OCI-LY3 (cell line): ENCODE data around the gene POLR3H.

ENCODE experiments used
- H2AFZ ChIP-seq: fragments of 200-600, 300-600 bp; shearing (Covaris generic); 2 replicates; pipeline ENCODE4 v1.6.0; 2014; ENCODE audit warnings: antibody characterized with exemption, low read depth, low read length
- H3K27ac ChIP-seq: fragments of 200-600, 300-600 bp; sonication (generic); 2 replicates; pipeline ENCODE4 v1.5.1; 2014; ENCODE audit warnings: mild to moderate bottlenecking, low read length, moderate library complexity, mixed read lengths
- H3K27me3 ChIP-seq: fragments of 200-600, 300-600 bp; sonication (generic); 2 replicates; pipeline ENCODE4 v1.6.1; 2014; ENCODE audit warnings: low read depth, low read length, mixed read lengths
- H3K36me3 ChIP-seq: fragments of 200-600, 300-600 bp; sonication (generic); replicated peaks from 2 replicates; pipeline ENCODE3; 2014; ENCODE audit warnings: low read depth, low read length, mixed read lengths
- H3K4me1 ChIP-seq: fragments of 300-600, 200-600 bp; sonication (generic); 2 replicates; pipeline ENCODE4 v1.6.1; 2014; ENCODE audit warnings: low read length, mixed read lengths
- H3K4me2 ChIP-seq: fragments of 200-600, 300-600 bp; sonication (generic); 2 replicates; pipeline ENCODE4 v1.6.1; 2014; ENCODE audit warnings: low read length, mixed read lengths
- H3K4me3 ChIP-seq: fragments of 300-600, 200-600 bp; sonication (generic); 2 replicates; pipeline ENCODE4 v1.5.1; 2014; ENCODE audit warnings: antibody characterized with exemption, mild to moderate bottlenecking, low read length, moderate library complexity
- H3K79me2 ChIP-seq: fragments of 300-600, 200-600 bp; shearing (Covaris generic); 2 replicates; pipeline ENCODE4 v1.6.1; 2014; ENCODE audit warnings: mild to moderate bottlenecking, low read length, mixed read lengths
- H3K9ac ChIP-seq: fragments of 300-600, 200-600 bp; shearing (Covaris generic); 2 replicates; pipeline ENCODE4 v1.6.0; 2014; ENCODE audit warnings: mild to moderate bottlenecking, low read length, moderate library complexity
- H3K9me3 ChIP-seq: fragments of 200-600, 300-600 bp; shearing (Covaris generic); 2 replicates; pipeline ENCODE4 v1.6.1; 2014; ENCODE audit warnings: low read length, mixed read lengths; ENCODE audit not compliant: insufficient read depth
- H4K20me1 ChIP-seq: fragments of 200-600, 300-600 bp; sonication (generic); 2 replicates; pipeline ENCODE4 v1.6.1; 2016; ENCODE audit warnings: low read length, mixed read lengths; ENCODE audit not compliant: insufficient read depth
- CTCF ChIP-seq: fragments of 200-600, 300-600 bp; sonication (generic); IDR thresholded peaks from 2 replicates; pipeline ENCODE4 v1.5.1; 2014; ENCODE audit warnings: antibody characterized with exemption, low read length, low read depth
- EZH2phosphoT487 ChIP-seq: fragments of 200-600 bp; shearing (Covaris generic); IDR thresholded peaks from 2 replicates; pipeline ENCODE4 v1.6.1; 2018; ENCODE audit warnings: antibody characterized with exemption, mixed run types, low read depth

Gene POLR3H

GRCh38 chr22:41537203-41537602, 7.1 kb downstream of the POLR3H start:
- peaks cover 34% of the 10 kb centered on the region for H3K36me3 ChIP-seq
- H3K79me2 ChIP-seq: peaks cover 65% of the 10 kb centered on the region
- no peak overlapping the region for H3K4me2 ChIP-seq
- H3K27me3 ChIP-seq: no peaks in the 10 kb centered on the region
- H3K9me3 ChIP-seq: no peaks in the 10 kb centered on the region
- H3K27ac ChIP-seq: no peak overlapping the region
- no peak overlapping the region for H2AFZ ChIP-seq
- H3K4me1 ChIP-seq: no peaks in the 10 kb centered on the region
- TF ChIP-seq CTCF (no peak), EZH2phosphoT487 (no peak)
- H3K4me3 ChIP-seq: no peak overlapping the region
- peaks cover 13% of the 10 kb centered on the region for H4K20me1 ChIP-seq
- no peak overlapping the region for H3K9ac ChIP-seq

- no peaks in the 10 kb centered on the region for H3K27me3 ChIP-seq
- no peak overlapping the region for H3K4me3 ChIP-seq
- peaks cover 59% of the 10 kb centered on the region for H3K79me2 ChIP-seq
- H3K9me3 ChIP-seq: no peaks in the 10 kb centered on the region
- H2AFZ ChIP-seq: no peak overlapping the region
- H3K4me1 ChIP-seq: no peaks in the 10 kb centered on the region
- H4K20me1 ChIP-seq: no peaks in the 10 kb centered on the region; the same call in 1 of the 2 replicates
- H3K27ac ChIP-seq: no peak overlapping the region
- H3K36me3 ChIP-seq: peaks cover 45% of the 10 kb centered on the region
- no peak overlapping the region for H3K4me2 ChIP-seq
- peak; percentile 8; the same call in 1 of the 2 replicates for TF ChIP-seq CTCF
- TF ChIP-seq EZH2phosphoT487: no peak
- H3K9ac ChIP-seq: no peak overlapping the region
These were observed 9.0 kb downstream of the POLR3H start for GRCh38 chr22:41535244-41535643.

- no peaks in the 10 kb centered on the region for H3K4me1 ChIP-seq
- H3K4me3 ChIP-seq: no peak overlapping the region
- H3K79me2 ChIP-seq: peaks cover 49% of the 10 kb centered on the region
- H3K4me2 ChIP-seq: no peak overlapping the region
- H3K36me3 ChIP-seq: peaks cover 44% of the 10 kb centered on the region
- no peak overlapping the region for H3K27ac ChIP-seq
- no peak overlapping the region for H3K9ac ChIP-seq
- no peaks in the 10 kb centered on the region for H3K9me3 ChIP-seq
- TF ChIP-seq CTCF (no peak), EZH2phosphoT487 (no peak)
- no peaks in the 10 kb centered on the region; the same call in 1 of the 2 replicates for H4K20me1 ChIP-seq
- H2AFZ ChIP-seq: no peak overlapping the region
- H3K27me3 ChIP-seq: no peaks in the 10 kb centered on the region
These were observed 10.1 kb downstream of the POLR3H start for GRCh38 chr22:41534219-41534618.

- Histone ChIP-seq H3K27me3 (no peaks in the 10 kb centered on the region), H3K4me1 (no peaks in the 10 kb centered on the region), H2AFZ (no peak overlapping the region), H3K27ac (no peak overlapping the region), H3K9me3 (no peaks in the 10 kb centered on the region), H3K79me2 (peaks cover 39% of the 10 kb centered on the region), H3K4me2 (no peak overlapping the region), H3K36me3 (peaks cover 50% of the 10 kb centered on the region), H3K4me3 (no peak overlapping the region), H3K9ac (no peak overlapping the region), H4K20me1 (no peaks in the 10 kb centered on the region; the same call in 1 of the 2 replicates)
- TF ChIP-seq EZH2phosphoT487: no peak
- TF ChIP-seq CTCF: peak; percentile 91
These were observed 11.1 kb downstream of the POLR3H start for GRCh38 chr22:41532908-41533825.
